HG03135 (cell line): ENCODE measurements around the gene KCNG2.

Experiments
- ATAC-seq: cut with Tn5 transposase; IDR thresholded peaks from one replicate; pipeline ENCODE4 v1.9.1; 2021; ENCODE audit warnings: mild to moderate bottlenecking, moderate library complexity; ENCODE audit not compliant: unreplicated experiment

KCNG2 gene

GRCh38 chr18:79919089-79919488 lies 121.4 kb downstream of the KCNG2 start:
- ATAC-seq = no peak

- ATAC-seq = no peak
Measured at GRCh38 chr18:79921984-79922965, 124.5 kb downstream of the KCNG2 start.

GRCh38 chr18:79922971-79923411 lies 125.3 kb downstream of the KCNG2 start:
- ATAC-seq = no peak

- no peak for ATAC-seq
Measured at GRCh38 chr18:79923896-79924585, 126.3 kb downstream of the KCNG2 start.

- ATAC-seq = no peak
Measured at GRCh38 chr18:79924814-79925731, 127.3 kb downstream of the KCNG2 start.

GRCh38 chr18:79926306-79926705 lies 128.6 kb downstream of the KCNG2 start:
- ATAC-seq = no peak

- ATAC-seq = no peak
Measured at GRCh38 chr18:79926715-79927606, 129.2 kb downstream of the KCNG2 start.

GRCh38 chr18:79927607-79928562 lies 130.1 kb downstream of the KCNG2 start:
- ATAC-seq = no peak

GRCh38 chr18:79928563-79928960 lies 130.8 kb downstream of the KCNG2 start:
- no peak for ATAC-seq

GRCh38 chr18:79930020-79930642 lies 132.4 kb downstream of the KCNG2 start:
- no peak for ATAC-seq

GRCh38 chr18:79931475-79931874 lies 133.7 kb downstream of the KCNG2 start:
- ATAC-seq = no peak

- ATAC-seq = no peak
Measured at GRCh38 chr18:79932907-79933306, 135.2 kb downstream of the KCNG2 start.

- ATAC-seq = no peak
Measured at GRCh38 chr18:79933765-79934164, 136.0 kb downstream of the KCNG2 start.

GRCh38 chr18:79934311-79935097 lies 136.8 kb downstream of the KCNG2 start:
- ATAC-seq = no peak

- no peak for ATAC-seq
Measured at GRCh38 chr18:79935098-79935480, 137.4 kb downstream of the KCNG2 start.

- no peak for ATAC-seq
Measured at GRCh38 chr18:79935499-79935898, 137.8 kb downstream of the KCNG2 start.

- no peak for ATAC-seq
Measured at GRCh38 chr18:79935925-79936324, 138.2 kb downstream of the KCNG2 start.

GRCh38 chr18:79936641-79937040 lies 138.9 kb downstream of the KCNG2 start:
- no peak for ATAC-seq
